GM12801 (cell line): ENCODE results near the gene CRLF2.

Source experiments
- CTCF ChIP-seq: IDR thresholded peaks from one replicate; pipeline ENCODE4 v1.5.1; 2011; ENCODE audit warnings: control low read depth; ENCODE audit not compliant: insufficient read length; ENCODE audit errors: extremely low read depth

The CRLF2 gene

GRCh38 chrX:1150569-1151347 lies 61.7 kb downstream of the CRLF2 start:
- no peak for TF ChIP-seq CTCF

GRCh38 chrX:1147611-1148515 lies 64.6 kb downstream of the CRLF2 start:
- no peak for TF ChIP-seq CTCF

- TF ChIP-seq CTCF, result no peak
These were observed 68.2 kb downstream of the CRLF2 start for GRCh38 chrX:1144293-1144692.
